Measurements from ENCODE around the gene PRAC1. TPM values are rescaled to one million over a fixed set of nuclear protein-coding genes. Genes with fewer than 3 reads are reported as not detected.

Gene PRAC1
- total and polyA plus RNA-seq, 2 donors (not counting 1 experiment from before 2014, with no cell fraction given): not detected

DNA sequence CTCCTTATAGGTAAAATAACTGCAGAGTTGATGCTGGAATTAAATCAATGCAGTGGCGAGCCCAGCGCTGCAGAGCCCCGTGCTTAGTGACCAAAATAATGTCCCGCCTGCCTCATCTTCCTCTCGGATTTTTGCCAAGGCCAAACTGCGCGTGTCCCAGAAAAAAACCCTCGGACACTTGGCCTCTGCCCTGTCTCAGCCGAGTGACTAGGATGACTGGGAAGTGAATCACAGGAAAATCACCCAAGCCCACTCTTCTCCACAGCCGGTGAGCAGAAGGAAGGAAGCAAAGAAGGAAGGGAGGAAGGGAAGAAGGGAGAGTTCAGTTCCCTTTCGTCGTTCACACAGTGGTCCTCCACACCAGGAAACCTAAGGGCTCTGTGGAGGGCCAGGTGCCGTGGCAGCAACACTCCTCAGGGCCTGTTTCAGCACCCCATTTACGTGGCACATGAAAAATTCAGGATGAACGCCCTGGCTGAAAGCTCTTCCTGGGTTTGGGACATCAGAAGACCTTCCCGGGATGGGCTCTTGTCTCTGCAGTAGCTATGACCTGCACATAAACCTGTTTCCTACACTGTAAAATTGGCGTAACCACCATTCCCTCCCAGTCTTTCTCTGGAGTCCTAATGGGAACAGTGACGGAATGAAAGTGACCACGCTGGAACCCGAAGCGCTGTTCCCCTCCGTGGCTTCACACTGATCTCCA lies 31.6 kb upstream of the PRAC1 start:
- Histone ChIP-seq H2AFZ (ENCODE audit: insufficient read depth, low read depth, low read length, poor library complexity, severe bottlenecking) (no peak overlapping the region), H3K4me1 (ENCODE audit: control insufficient read depth in 2 of 2, insufficient read depth in 2 of 2, low read length in 2 of 2) (peaks cover 15 to 49% of the 10 kb centered on the region in 2 donors), H3K27ac (ENCODE audit: low read length in 2 of 2) (no peak overlapping the region), H3K36me3 (replicated peaks in 1 of 2; ENCODE audit: control extremely low read depth in 1 of 2, control insufficient read depth in 1 of 2, extremely low read depth in 1 of 2, insufficient read depth in 2 of 2, low read length in 1 of 2) (no peaks in the 10 kb centered on the region), H4K20me1 (ENCODE audit: control insufficient read depth, insufficient read depth, low read length, poor library complexity, severe bottlenecking) (no peaks in the 10 kb centered on the region), H3K9ac (ENCODE audit: low read length) (no peak overlapping the region), H3K9me3 (ENCODE audit: control extremely low read depth in 1 of 3, control insufficient read depth in 2 of 3, insufficient read depth in 1 of 3, low read length in 2 of 3) (peaks cover 0 to 43% (median 6%) of the 10 kb centered on the region in 3 donors), H3K27me3 (replicated peaks in 1 of 4; ENCODE audit: control extremely low read depth in 1 of 4, control insufficient read depth in 3 of 4, insufficient read depth in 4 of 4, low read length in 3 of 4) (peaks cover 0 to 85% (median 75%) of the 10 kb centered on the region in 4 experiments), H3K4me3 (ENCODE audit: control extremely low read depth in 1 of 5, extremely low read depth in 1 of 5, insufficient read depth in 1 of 5, low read depth in 2 of 5, low read length in 4 of 5) (no peak overlapping the region), H3K79me2 (ENCODE audit: control insufficient read depth, insufficient read depth, low read length) (no peaks in the 10 kb centered on the region), H3K4me2 (replicated peaks; ENCODE audit: low read depth, low read length, poor library complexity, severe bottlenecking) (peak overlapping the region; percentile 49)
- DNase-seq (peak; percentile 42), ATAC-seq (ENCODE audit: low read depth) (no peak)
- peaks cover 77% of the 10 kb centered on the region for H3K27me3 Mint-ChIP-seq
- no peak overlapping the region for H3K27ac Mint-ChIP-seq
- ChIA-PET CTCF (interaction anchor here (2.1 to 2.4 kb wide), 2 partner anchors 30 to 36 kb away, joined by 6 to 9 read pairs; no protein-coding TSS in a partner anchor), POLR2A (no interaction called here)
- TF ChIP-seq EZH2 (IDR thresholded peaks at IDR 0.05; ENCODE audit: borderline replicate concordance, insufficient read depth, low read depth, low read length, poor library complexity, severe bottlenecking): no peak
- TF ChIP-seq, protein P1, sequence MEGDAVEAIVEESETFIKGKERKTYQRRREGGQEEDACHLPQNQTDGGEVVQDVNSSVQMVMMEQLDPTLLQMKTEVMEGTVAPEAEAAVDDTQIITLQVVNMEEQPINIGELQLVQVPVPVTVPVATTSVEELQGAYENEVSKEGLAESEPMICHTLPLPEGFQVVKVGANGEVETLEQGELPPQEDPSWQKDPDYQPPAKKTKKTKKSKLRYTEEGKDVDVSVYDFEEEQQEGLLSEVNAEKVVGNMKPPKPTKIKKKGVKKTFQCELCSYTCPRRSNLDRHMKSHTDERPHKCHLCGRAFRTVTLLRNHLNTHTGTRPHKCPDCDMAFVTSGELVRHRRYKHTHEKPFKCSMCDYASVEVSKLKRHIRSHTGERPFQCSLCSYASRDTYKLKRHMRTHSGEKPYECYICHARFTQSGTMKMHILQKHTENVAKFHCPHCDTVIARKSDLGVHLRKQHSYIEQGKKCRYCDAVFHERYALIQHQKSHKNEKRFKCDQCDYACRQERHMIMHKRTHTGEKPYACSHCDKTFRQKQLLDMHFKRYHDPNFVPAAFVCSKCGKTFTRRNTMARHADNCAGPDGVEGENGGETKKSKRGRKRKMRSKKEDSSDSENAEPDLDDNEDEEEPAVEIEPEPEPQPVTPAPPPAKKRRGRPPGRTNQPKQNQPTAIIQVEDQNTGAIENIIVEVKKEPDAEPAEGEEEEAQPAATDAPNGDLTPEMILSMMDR (IDR thresholded peaks at IDR 0.05): no peak
- H3K4me3 Mint-ChIP-seq: no peak overlapping the region
- intact Hi-C loops (cut with micrococcal nuclease): no loop called here
- no peaks in the 10 kb centered on the region for H3K9me3 Mint-ChIP-seq (ENCODE audit: insufficient read depth)
- H3K4me1 Mint-ChIP-seq: peaks cover 21% of the 10 kb centered on the region
- WGBS (ENCODE audit: insufficient coverage): 16% methylated on average over 19 of the region's 22 CpGs
